ENCODE results near the gene CCND1.

The CCND1 gene

GRCh38 chr11:69652999-69653398 is 12.0 kb downstream of the CCND1 start:
- Histone ChIP-seq H3K4me2 (no peak overlapping the region), H3K9ac (no peak overlapping the region), H3K36me3 (ENCODE audit: insufficient read depth) (no peaks in the 10 kb centered on the region), H3K4me3 (IDR thresholded peaks at IDR 0.05; ENCODE audit: insufficient read depth, low read depth, low read length) (no peak overlapping the region), H3K79me2 (ENCODE audit: insufficient read depth, low read depth) (no peaks in the 10 kb centered on the region), H3K27ac (no peak overlapping the region), H2AFZ (ENCODE audit: low read depth) (no peak overlapping the region), H3K27me3 (ENCODE audit: insufficient read depth, low read depth) (peaks cover 41% of the 10 kb centered on the region), H4K20me1 (ENCODE audit: insufficient read depth) (no peaks in the 10 kb centered on the region), H3K4me1 (ENCODE audit: low read depth, poor library complexity, severe bottlenecking) (no peaks in the 10 kb centered on the region)
- TF ChIP-seq, protein P1, sequence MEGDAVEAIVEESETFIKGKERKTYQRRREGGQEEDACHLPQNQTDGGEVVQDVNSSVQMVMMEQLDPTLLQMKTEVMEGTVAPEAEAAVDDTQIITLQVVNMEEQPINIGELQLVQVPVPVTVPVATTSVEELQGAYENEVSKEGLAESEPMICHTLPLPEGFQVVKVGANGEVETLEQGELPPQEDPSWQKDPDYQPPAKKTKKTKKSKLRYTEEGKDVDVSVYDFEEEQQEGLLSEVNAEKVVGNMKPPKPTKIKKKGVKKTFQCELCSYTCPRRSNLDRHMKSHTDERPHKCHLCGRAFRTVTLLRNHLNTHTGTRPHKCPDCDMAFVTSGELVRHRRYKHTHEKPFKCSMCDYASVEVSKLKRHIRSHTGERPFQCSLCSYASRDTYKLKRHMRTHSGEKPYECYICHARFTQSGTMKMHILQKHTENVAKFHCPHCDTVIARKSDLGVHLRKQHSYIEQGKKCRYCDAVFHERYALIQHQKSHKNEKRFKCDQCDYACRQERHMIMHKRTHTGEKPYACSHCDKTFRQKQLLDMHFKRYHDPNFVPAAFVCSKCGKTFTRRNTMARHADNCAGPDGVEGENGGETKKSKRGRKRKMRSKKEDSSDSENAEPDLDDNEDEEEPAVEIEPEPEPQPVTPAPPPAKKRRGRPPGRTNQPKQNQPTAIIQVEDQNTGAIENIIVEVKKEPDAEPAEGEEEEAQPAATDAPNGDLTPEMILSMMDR (conservative IDR thresholded peaks at IDR 0.05; ENCODE audit: low read depth, low read length), result no peak

DNA sequence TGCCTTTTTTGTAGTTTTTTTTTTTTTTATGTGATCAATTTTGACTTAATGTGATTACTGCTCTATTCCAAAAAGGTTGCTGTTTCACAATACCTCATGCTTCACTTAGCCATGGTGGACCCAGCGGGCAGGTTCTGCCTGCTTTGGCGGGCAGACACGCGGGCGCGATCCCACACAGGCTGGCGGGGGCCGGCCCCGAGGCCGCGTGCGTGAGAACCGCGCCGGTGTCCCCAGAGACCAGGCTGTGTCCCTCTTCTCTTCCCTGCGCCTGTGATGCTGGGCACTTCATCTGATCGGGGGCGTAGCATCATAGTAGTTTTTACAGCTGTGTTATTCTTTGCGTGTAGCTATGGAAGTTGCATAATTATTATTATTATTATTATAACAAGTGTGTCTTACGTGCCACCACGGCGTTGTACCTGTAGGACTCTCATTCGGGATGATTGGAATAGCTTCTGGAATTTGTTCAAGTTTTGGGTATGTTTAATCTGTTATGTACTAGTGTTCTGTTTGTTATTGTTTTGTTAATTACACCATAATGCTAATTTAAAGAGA is 12.5 kb downstream of the CCND1 start:
- H3K4me2 ChIP-seq, result no peak overlapping the region
- no peak overlapping the region for H3K4me3 ChIP-seq (IDR thresholded peaks at IDR 0.05; ENCODE audit: insufficient read depth, low read depth, low read length)
- no peaks in the 10 kb centered on the region for H3K36me3 ChIP-seq (ENCODE audit: insufficient read depth)

GRCh38 chr11:69654001-69654659 is 13.2 kb downstream of the CCND1 start:
- Histone ChIP-seq H3K27me3 (ENCODE audit: insufficient read depth, low read depth) (peaks cover 31% of the 10 kb centered on the region), H3K4me1 (ENCODE audit: low read depth, poor library complexity, severe bottlenecking) (no peaks in the 10 kb centered on the region), H3K36me3 (ENCODE audit: insufficient read depth) (no peaks in the 10 kb centered on the region), H3K4me2 (no peak overlapping the region), H3K9ac (no peak overlapping the region), H3K27ac (no peak overlapping the region), H2AFZ (ENCODE audit: low read depth) (no peak overlapping the region), H3K4me3 (IDR thresholded peaks at IDR 0.05; ENCODE audit: insufficient read depth, low read depth, low read length) (no peak overlapping the region), H4K20me1 (ENCODE audit: insufficient read depth) (no peaks in the 10 kb centered on the region), H3K79me2 (ENCODE audit: insufficient read depth, low read depth) (no peaks in the 10 kb centered on the region)
- TF ChIP-seq, protein P1 (conservative IDR thresholded peaks at IDR 0.05; ENCODE audit: low read depth, low read length), result no peak

More for the DNA sequence above, 12.5 kb downstream of the CCND1 start:
- no peaks in the 10 kb centered on the region for H4K20me1 ChIP-seq (ENCODE audit: insufficient read depth)
- H3K27ac ChIP-seq, result no peak overlapping the region
- H3K9ac ChIP-seq, result no peak overlapping the region
- H3K79me2 ChIP-seq (ENCODE audit: insufficient read depth, low read depth), result no peaks in the 10 kb centered on the region
- H2AFZ ChIP-seq (ENCODE audit: low read depth), result no peak overlapping the region
- H3K27me3 ChIP-seq (ENCODE audit: insufficient read depth, low read depth), result peaks cover 36% of the 10 kb centered on the region
- TF ChIP-seq, protein P1 (conservative IDR thresholded peaks at IDR 0.05; ENCODE audit: low read depth, low read length), result no peak
- H3K4me1 ChIP-seq (ENCODE audit: low read depth, poor library complexity, severe bottlenecking), result no peaks in the 10 kb centered on the region

GRCh38 chr11:69654660-69655478 is 13.9 kb downstream of the CCND1 start:
- no peaks in the 10 kb centered on the region for H3K4me1 ChIP-seq (ENCODE audit: low read depth, poor library complexity, severe bottlenecking)
- H3K27ac ChIP-seq, result no peak overlapping the region
- no peak overlapping the region for H3K9ac ChIP-seq
- H3K27me3 ChIP-seq (ENCODE audit: insufficient read depth, low read depth), result peaks cover 23% of the 10 kb centered on the region; the same call in 1 of the 2 replicates
- H4K20me1 ChIP-seq (ENCODE audit: insufficient read depth), result no peaks in the 10 kb centered on the region
- H3K4me2 ChIP-seq, result no peak overlapping the region
- no peaks in the 10 kb centered on the region for H3K36me3 ChIP-seq (ENCODE audit: insufficient read depth)
- H2AFZ ChIP-seq (ENCODE audit: low read depth), result no peak overlapping the region
- no peaks in the 10 kb centered on the region for H3K79me2 ChIP-seq (ENCODE audit: insufficient read depth, low read depth)
- H3K4me3 ChIP-seq (IDR thresholded peaks at IDR 0.05; ENCODE audit: insufficient read depth, low read depth, low read length), result no peak overlapping the region
- TF ChIP-seq, protein P1 (conservative IDR thresholded peaks at IDR 0.05; ENCODE audit: low read depth, low read length), result no peak

All from KMS-11 (cell line).